Uterus (tissue), 2 donors: ENCODE data around the gene KMT2E.

Experiments used
- CTCF ChIP-seq, 4 experiments: fragments of 200-600 bp in 2 of 4; fragments of 450-650 bp in 2 of 4; sonication (generic) in 2 of 4; IDR thresholded peaks; one replicate each; pipeline ENCODE4 v1.5.1; 2016 to 2019; ENCODE audit warnings: antibody characterized with exemption in 4 of 4, mild to moderate bottlenecking in 2 of 4, moderate library complexity in 1 of 4
- POLR2A ChIP-seq, 2 donors: fragments of 450-650 bp; IDR thresholded peaks; one replicate each; pipeline ENCODE4 v1.6.1; 2016; ENCODE audit warnings: antibody characterized with exemption in 2 of 2, mild to moderate bottlenecking in 1 of 2, moderate library complexity in 1 of 2

- no peak for TF ChIP-seq CTCF (IDR thresholded peaks at IDR 0.05)
- TF ChIP-seq POLR2A (IDR thresholded peaks at IDR 0.05), result peak; percentile 37 to 46
Observed at GRCh38 chr7:105014693-105015389, 836 bp downstream of the KMT2E start.
